HG03442 (cell line): Measurements from ENCODE around the gene GSC2.

Experiments
- ATAC-seq: cut with Tn5 transposase; IDR thresholded peaks from one replicate; pipeline ENCODE4 v1.9.1; 2021; ENCODE audit warnings: mild to moderate bottlenecking, moderate library complexity; ENCODE audit not compliant: unreplicated experiment

Gene GSC2

DNA sequence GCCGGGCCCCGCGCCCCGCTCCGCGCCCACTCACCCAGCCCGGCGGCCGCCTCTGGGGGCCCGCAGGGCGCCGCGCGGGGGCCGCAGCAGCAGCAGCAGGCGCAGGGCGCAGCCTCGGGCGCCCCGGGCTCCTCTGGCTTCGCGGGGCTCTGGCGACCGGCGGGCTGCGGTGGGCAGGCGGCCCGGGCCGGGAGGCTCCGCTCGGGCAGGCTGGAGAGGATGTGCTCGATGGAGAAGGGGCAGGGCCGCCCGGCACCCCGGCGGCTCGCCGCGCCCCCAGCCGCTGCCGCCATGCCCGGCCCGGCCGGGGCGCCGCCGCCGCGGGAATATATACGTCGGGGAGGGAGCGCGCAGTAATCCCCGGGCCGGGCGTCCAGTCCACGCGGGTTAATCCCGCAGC, at the start of gene GSC2:
Gene GSC2, minus strand, starts transcription at position 302 of the 400 bp plus-strand sequence. Its CDS starts 9 bp downstream, at position 293.
- no peak for ATAC-seq

GRCh38 chr22:19199479-19199878, 49.4 kb upstream of the GSC2 start:
- no peak for ATAC-seq

DNA sequence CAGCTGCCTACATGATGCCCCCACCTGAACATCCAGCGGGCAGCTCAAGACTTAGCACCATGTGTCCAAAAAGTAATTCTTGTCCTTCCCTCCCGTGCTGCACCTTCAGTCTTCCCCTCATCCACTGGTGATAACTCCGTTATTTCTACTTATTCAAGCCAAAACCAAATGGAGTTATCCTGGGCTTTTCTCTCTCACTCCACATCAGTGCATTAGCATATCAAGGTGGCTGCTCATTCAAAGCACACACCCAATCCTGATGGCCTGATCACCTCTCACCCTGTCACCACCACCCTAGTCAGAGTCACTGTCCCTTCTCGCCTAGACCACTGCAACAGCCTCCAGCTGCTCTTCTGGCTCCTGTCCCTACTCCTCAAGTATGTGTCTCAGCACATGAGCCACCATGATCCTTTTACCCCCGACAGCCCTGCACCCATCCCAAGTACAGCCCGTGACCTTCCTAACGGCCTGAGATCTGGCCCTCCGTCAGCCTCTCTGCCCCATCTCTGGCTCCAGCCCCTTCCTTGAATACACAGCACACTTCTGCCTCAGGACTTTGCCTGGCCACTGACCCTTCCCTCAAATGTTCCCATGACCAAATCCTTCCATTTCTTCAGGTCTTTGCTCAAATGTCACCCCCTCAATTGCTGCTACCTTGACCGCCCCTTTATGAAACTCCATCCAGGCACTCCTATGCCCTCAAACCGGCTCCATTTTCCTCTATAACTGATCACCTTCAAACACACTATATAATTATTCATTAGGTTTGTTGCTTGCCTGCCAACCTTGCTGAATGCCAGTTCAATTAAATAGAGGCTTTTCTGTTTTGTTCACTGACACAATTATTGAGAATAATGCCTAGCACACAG, 48.1 kb upstream of the GSC2 start:
- ATAC-seq, result no peak

DNA sequence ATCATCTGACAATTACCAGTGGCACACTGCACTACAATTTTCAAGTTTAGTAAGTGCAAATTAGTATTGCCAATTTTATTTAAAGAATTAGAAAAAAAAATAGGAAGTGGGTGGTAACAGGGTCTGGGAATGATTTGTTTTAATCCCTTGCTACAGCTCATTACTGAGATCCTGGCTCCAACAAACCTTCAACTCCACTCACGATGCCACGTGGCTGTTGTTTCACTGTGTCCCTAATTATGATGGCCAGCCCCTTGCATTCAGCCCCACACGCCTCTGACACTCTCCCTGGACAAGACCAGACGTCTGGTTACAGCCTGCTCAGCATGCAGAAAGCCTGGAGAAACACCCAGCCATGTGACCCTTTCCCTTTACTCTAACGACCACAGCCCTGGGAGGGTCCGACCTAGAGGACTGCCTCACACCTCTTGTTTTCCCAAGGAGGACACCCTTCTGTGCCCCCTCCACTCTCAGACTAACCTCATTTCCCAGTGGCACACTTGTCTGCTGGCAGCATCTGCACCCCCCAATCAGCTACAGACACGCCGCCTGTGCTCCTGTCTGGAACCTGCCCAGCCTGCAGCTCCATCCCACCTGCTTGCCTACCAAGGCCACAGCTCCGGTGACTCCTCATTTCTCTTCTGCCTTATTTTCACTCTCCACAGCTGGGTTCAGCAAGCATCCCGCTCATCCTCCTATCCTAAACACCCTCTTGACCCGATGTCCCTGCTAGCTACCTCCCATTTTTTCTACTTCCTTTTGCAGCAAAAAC, 46.9 kb upstream of the GSC2 start:
- ATAC-seq, result no peak

GRCh38 chr22:19195796-19196731, 46.0 kb upstream of the GSC2 start:
- no peak for ATAC-seq

DNA sequence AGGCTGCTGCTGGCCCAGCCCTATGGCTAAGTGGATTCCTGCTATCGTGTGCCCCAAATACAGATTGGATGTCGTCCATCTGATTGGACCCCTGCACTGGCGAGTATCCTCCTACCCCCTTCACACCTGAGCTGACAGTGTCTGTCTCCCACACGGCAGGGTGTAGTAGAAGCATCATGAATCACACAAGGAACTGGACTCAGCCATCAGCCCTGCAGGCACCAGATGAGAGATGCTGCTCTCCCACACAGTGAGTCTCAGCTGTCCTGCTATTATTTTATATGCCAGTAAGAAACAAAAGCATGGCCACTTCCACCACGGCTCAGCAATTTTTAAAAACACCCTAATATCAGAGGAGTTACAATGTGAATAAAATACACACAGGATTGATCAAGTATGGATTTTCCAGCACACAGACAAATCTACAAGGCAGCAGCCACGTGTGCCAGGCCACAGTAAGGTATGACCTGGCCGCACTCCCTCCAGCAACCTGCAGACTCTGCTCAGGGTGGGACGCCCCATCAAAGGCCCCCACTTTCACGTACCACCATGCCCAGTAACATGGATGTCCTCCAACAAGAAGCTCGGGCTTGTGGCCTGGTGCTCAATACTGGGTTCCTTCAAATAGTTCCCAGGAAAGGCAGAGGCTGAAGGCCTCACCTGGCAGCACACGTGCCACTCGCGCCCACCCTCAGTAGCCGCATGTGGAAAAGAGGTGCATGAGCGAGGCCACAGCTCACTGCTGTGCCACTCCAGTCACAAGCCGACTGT, 44.9 kb upstream of the GSC2 start:
- ATAC-seq, result no peak

- ATAC-seq, result no peak
These were observed 43.8 kb upstream of the GSC2 start for GRCh38 chr22:19193879-19194278.

DNA sequence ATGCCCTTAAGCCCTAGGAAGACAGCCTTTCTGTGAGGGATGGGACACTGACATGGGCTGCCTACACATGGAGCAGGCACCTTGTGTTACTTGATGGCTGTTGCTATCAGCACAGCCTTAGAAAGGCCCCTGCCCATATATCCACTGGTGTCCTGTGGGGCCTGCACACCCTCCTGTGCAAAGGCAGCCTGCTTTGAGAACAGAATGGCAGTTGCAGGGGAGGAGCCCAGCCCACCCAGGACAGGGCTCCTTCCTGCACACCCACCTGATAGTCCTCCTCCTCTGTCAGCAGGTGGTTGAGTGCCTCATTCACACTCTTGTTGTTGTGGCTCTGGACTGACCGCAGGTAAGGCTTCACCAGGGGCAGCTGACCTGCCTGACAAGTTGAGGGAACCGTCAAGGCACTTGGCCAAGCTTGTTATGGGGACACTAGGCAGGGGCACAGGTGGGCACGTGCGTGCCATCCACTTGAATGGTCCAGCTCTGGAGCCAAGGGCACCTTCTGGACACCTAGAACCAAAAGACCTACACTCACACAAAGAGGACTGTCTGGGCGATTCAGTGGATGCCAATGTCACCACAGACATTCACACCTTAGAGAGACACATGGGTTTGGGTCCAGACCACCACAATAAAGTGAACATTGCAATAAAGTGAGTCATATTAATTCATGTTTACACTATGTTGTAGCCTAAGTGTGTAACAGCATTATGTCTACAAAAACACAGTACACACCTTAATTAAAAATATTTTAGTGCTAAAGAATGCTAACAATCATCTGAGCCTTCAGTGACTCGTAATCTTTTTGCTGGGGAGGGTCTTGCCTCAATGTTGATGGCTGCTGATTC, 37.8 kb upstream of the GSC2 start:
- ATAC-seq, result no peak

DNA sequence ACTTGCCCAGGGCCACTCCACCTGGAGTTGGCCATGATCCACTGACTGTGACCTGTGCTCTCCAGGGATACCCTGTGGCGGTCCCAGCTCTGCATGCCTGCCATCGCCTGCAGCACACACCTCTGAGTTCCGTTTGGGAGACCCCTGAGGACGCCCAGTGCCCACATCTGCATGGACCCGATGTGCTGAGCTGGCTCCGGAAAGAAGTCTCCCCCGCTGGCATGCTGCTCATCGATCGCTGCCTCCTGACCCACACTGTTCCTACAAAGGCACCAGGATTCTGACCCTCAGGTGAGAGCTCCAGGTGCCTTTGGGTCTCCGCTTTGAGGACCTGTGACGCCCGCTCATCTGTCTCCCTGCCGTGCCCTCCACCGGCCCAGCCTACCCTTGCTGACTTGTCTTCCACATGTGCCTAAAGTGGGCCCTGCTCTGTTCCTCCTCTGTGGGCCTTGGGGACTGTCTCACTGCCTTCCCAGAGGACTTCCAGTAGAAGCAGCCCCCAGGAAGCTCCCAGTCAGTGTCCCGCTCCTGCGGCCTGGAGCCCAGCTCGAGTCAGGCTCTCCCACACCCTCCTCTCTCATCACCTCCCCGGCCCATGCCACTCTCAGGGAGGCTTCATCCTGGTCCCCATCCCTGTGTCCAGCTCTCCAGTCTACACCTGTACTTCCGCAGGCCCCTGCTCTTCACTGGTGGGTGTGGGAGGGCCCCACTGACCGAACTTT, 34.3 kb upstream of the GSC2 start:
- no peak for ATAC-seq

- ATAC-seq, result no peak
These were observed 33.1 kb upstream of the GSC2 start for GRCh38 chr22:19183216-19183615.

- ATAC-seq, result no peak
These were observed 32.5 kb upstream of the GSC2 start for GRCh38 chr22:19182472-19183157.

GRCh38 chr22:19181786-19182471, 31.8 kb upstream of the GSC2 start:
- ATAC-seq, result no peak

DNA sequence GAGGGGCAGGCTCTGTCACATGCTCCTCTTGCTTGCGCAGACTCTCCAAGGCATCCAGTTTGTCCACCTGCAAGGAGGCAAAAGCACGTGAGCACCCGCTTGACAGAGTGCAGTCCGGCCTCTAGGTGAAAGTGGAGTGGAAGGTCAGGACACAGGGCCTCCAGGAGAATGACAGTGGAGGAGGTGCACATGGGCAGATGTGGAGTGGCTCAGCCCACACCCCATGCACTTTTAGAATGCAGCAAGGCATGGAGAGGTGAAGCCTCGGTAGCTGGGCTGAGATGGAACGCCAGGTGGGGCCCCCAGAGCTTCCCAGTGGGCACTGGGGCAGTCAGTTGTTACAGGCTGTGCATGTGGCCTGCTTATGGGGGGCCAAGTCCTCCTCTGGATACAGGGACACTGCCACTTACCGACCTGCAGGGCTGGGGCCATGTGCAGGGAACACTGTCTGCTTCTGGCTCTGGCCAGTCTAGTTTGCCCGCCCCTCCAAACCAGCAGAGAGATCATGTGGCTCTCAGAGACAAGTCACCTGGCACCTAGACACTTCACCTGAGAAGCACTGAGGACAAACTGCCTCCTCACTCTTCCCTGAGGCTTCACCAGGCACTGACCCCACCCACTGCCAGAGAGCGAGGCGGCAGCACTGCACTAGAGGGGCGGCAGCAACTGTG, 30.8 kb upstream of the GSC2 start:
- ATAC-seq, result no peak

- no peak for ATAC-seq
These were observed 30.1 kb upstream of the GSC2 start for GRCh38 chr22:19180234-19180633.

DNA sequence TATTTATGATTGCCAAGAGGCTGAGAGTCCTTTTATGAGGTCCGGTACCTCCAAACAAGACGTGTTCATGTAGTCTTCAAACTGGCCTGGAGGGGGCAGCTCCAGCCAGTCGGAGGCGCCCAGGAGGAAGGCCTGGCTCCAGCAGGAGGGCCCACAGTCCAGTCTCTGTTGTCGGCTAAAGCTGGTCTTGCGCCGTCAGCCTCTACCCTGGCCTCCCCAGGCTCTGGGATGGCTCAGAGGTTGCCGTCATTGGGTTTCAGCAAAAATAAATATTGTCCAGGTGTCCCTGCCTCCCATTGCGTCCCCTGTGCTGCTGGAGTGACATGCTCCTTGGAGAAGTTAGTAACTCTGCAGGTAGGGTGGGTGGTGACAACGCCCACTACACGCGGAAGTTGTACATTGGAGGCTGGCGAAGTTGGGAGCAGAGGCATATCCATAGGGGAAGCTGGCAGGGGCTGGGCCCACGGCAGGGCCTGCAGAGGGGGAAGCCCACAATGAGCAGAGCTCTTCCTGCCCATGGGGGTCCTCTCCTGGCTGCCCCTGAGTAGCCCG, 29.5 kb upstream of the GSC2 start:
- no peak for ATAC-seq

DNA sequence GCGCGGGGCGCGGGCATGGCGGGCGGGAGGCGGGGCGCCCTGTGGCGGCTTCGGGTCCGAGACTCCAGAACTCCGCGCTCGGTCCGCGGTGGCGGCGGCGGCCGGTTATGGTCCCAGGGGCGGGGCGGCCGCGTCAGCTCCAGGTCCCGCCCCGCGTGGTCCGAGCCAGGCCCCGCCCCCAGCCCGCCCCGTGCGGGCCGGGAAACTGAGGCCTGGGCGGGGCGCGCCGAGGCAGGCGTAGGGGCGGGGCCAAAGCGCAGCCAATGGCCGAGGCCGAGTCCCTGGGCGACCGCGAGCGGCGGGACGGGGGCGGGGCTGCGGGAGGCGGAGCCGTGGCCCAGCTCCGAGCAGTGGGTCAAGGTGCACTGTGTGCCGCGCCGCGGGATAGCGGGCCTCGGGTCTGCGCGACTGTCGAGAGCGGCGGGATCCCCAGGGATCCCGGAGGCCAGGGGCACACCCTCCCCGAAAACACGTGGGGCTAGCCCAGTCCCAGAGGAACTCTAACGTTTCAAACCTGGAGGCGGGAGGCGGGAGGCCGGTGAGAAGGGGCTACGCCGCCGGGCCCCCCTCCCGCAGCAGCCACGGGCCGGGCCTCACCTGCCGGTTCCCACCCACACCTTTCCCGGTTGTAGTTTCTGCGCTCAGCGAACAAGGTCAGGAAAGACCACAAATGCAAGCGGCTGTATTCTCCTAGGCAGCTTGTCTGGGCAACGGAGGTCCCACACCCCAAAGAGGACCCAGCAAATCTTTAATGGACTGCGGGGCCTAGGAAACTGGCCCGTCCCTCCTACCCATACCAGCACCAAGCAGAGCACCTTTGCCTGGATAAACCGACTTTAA, 28.8 kb upstream of the GSC2 start, which contains the start of gene SLC25A1:
Gene SLC25A1, minus strand, starts transcription at position 80 of the 840 bp plus-strand sequence. Its CDS starts 63 bp downstream, at position 17.
- ATAC-seq, result peak; percentile 55
